Mucosa of descending colon (tissue), 3 donors: Measurements from ENCODE around the gene EIF3K. TPM values are rescaled to one million over a fixed set of nuclear protein-coding genes. Genes with fewer than 3 reads are reported as not detected.
"Not testable (repeated sequence)": the region's sequence is repeated elsewhere in the genome, so short reads cannot be mapped to it uniquely, and the experiment has no call there.

Experiments used
- ATAC-seq: fragments of 200-7000 bp; cut with Tn5 transposase; one replicate; pipeline ENCODE4 v1.9.1; 2020; ENCODE audit warnings: mild to moderate bottlenecking, moderate library complexity
- DNase-seq, 3 donors: peaks; one replicate each; pipeline ENCODE4 v3.0.0-alpha.2; 2020
- H3K36me3 ChIP-seq: fragments of 200-600 bp; one replicate; pipeline ENCODE4 v1.8.0; 2021; ENCODE audit warnings: low read depth, mild to moderate bottlenecking
- H3K4me1 ChIP-seq: fragments of 200-600 bp; one replicate; pipeline ENCODE4 v1.8.0; 2021; ENCODE audit warnings: low read depth, mild to moderate bottlenecking
- H3K4me3 ChIP-seq: fragments of 200-600 bp; one replicate; pipeline ENCODE4 v1.8.0; 2021; ENCODE audit warnings: mild to moderate bottlenecking
- H3K9me3 ChIP-seq: fragments of 200-600 bp; one replicate; pipeline ENCODE4 v1.8.0; 2021; ENCODE audit warnings: mild to moderate bottlenecking
- CTCF ChIP-seq: fragments of 200-600 bp; IDR thresholded peaks from one replicate; pipeline ENCODE4 v1.8.0; 2022; ENCODE audit warnings: antibody characterized with exemption, mild to moderate bottlenecking
- intact Hi-C, 2 donors: fragments of 100-400 bp; cut with DNase I in 1 of 2; cut with micrococcal nuclease in 1 of 2; formaldehyde crosslinking; loops; one replicate each; pipeline versions ENCODE4 v1.11.0 to v1.11.1; 2022; cut with DNase I, micrococcal nuclease
- total RNA-seq, 3 donors: library from RNA; stranded (reverse); fragmentation: NEBNext Ultra II Directional in 2 of 3; extraction: Animal tissue kit (Norgen Biotek cat#: 25700) in 2 of 3; gene quantifications; one replicate each; pipeline versions ENCODE4 v1.2.1 to v1.2.4, GENCODE V29; 2021 to 2023
- donor health status: DM: no; HTN: no; CAD: no; lungs with moderate emphysema.
- donor health status: DM: no; HTN: no; CAD: no.
- donor health status: DM: no; HTN: yes; CAD: no.

EIF3K gene
- total RNA-seq, 3 donors from 2014 or later, result 338 to 393 (median 350) TPM

GRCh38 chr19:38596057-38596981 is 22.7 kb upstream of the EIF3K start:
- intact Hi-C loops, result no loop called here
- H3K4me1 ChIP-seq, result no peaks in the 10 kb centered on the region
- no peaks in the 10 kb centered on the region for H3K36me3 ChIP-seq
- no peak for TF ChIP-seq CTCF
- DNase-seq, result peak; percentile 69 to 73 (median 73)
- ATAC-seq, result peak; percentile 90
- no peak overlapping the region for H3K4me3 ChIP-seq
- H3K9me3 ChIP-seq, result no peaks in the 10 kb centered on the region

GRCh38 chr19:38597075-38597474 is 21.9 kb upstream of the EIF3K start:
- Histone ChIP-seq H3K4me3 (no peak overlapping the region), H3K36me3 (no peaks in the 10 kb centered on the region), H3K9me3 (no peaks in the 10 kb centered on the region), H3K4me1 (no peaks in the 10 kb centered on the region)
- no peak for ATAC-seq
- intact Hi-C loops, result no loop called here
- no peak for TF ChIP-seq CTCF
- no peak for DNase-seq

GRCh38 chr19:38599722-38600121 is 19.3 kb upstream of the EIF3K start:
- Histone ChIP-seq H3K9me3 (no peaks in the 10 kb centered on the region), H3K4me1 (no peaks in the 10 kb centered on the region), H3K4me3 (no peak overlapping the region), H3K36me3 (no peaks in the 10 kb centered on the region)
- intact Hi-C loops, result no loop called here
- no peak for ATAC-seq
- TF ChIP-seq CTCF, result no peak
- DNase-seq, result no peak

GRCh38 chr19:38602856-38603255 is 16.1 kb upstream of the EIF3K start:
- H3K9me3 ChIP-seq, H3K4me1 ChIP-seq, DNase-seq, H3K36me3 ChIP-seq, H3K4me3 ChIP-seq, intact Hi-C loops, ATAC-seq: not testable (repeated sequence)

- ATAC-seq (no peak), DNase-seq (no peak)
- Histone ChIP-seq H3K36me3 (no peaks in the 10 kb centered on the region), H3K4me1 (no peaks in the 10 kb centered on the region), H3K9me3 (no peaks in the 10 kb centered on the region), H3K4me3 (no peak overlapping the region)
- intact Hi-C loops, result no loop called here
- no peak for TF ChIP-seq CTCF
Observed at GRCh38 chr19:38606131-38606530, 12.9 kb upstream of the EIF3K start.

GRCh38 chr19:38614289-38614688 is 4.7 kb upstream of the EIF3K start:
- no peak for TF ChIP-seq CTCF
- H3K9me3 ChIP-seq, result no peaks in the 10 kb centered on the region
- no peaks in the 10 kb centered on the region for H3K36me3 ChIP-seq
- no peak for DNase-seq
- no peak overlapping the region for H3K4me3 ChIP-seq
- intact Hi-C loops, result no loop called here
- H3K4me1 ChIP-seq, result no peaks in the 10 kb centered on the region
- ATAC-seq, result no peak
